Measurements from ENCODE around the gene ANKIB1.
"Not testable (repeated sequence)": the region's sequence is repeated elsewhere in the genome, so short reads cannot be mapped to it uniquely, and the experiment has no call there.

ANKIB1 gene

DNA sequence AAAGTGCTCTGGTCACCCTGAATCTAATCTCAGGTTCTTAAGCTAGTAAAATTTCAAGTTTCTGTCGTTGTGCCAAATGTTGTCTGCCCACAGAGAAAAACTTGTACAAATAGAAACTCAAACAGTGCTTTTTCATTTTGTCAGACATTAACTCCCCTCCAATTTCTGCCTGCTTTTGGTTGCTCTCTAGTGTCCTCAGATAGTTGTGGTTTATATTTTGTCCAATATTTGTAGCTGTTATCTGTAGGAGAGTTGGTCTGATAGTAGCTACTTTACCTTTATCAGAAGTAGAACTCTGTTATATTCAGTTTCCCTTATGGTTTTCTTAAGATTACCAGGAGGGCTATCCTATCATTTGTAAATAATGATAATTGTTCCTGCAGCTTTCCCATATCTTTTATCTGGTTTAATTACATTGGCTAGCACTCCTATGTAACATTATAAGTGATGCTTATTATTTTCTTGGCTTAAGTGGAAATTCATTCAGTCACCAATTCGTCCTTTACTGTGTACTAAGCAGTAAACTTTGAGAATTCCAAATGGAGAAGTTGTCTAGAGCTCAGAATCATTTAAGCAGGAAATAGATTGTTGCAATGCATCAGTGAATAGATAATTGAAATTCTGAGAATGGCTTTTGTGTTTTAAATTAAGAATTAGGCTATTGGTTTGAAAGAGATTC, 91.0 kb downstream of the ANKIB1 start:
- H3K4me3 ChIP-seq, result no peak overlapping the region
- TF ChIP-seq CTCF (IDR thresholded peaks at IDR 0.05), result no peak
- DNase-seq (ENCODE audit: low spot score), result no peak
- no peak overlapping the region for H3K27ac ChIP-seq

DNA sequence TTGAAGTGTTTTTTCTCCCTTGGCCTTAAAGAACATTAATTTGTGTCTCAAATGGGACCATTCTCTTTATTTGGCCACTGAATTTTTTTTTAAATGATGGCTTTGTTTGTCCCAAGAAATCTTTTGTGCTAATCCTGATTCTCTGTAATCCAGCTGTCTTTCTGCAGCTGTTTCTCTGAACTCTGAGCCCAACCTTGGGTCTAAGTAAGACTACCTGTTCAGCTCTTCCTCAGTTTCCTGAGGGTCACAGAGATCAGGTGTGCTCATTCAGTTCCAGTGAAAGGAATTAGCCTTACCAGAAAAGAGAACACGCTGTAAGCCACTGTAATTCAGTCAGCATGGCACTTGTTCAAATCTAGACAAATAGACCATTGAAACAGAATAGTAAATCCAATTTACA, 94.2 kb downstream of the ANKIB1 start:
- no peak for TF ChIP-seq CTCF (IDR thresholded peaks at IDR 0.05)
- no peak overlapping the region for H3K27ac ChIP-seq
- H3K4me3 ChIP-seq, result no peak overlapping the region
- no peak for DNase-seq (ENCODE audit: low spot score)

DNA sequence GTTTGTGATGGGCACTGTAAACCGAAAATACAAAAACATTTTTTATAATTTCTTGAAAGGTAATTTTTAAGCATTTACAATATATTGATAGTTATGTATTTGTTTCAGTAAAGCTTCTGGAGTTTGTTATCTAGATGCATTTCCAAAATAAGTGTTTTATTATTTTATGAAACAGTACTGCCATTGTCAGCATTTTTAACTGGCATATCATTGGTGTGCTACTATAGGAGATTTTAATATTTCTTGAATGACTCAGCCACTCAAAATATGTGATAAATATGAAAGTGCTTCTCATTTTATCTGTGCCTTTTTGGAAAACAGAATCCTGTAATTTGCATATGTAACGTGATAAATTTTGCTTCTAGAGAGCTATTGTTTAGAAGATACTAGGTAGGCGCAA, 97.9 kb downstream of the ANKIB1 start:
- H3K27ac ChIP-seq, result no peak overlapping the region
- H3K4me3 ChIP-seq, result no peak overlapping the region
- DNase-seq (ENCODE audit: low spot score), result no peak
- no peak for TF ChIP-seq CTCF (IDR thresholded peaks at IDR 0.05)

- no peak for TF ChIP-seq CTCF (IDR thresholded peaks at IDR 0.05)
- no peak for DNase-seq (ENCODE audit: low spot score)
- Histone ChIP-seq H3K27ac (no peak overlapping the region), H3K4me3 (no peak overlapping the region)
Observed at GRCh38 chr7:92352009-92352408, 106.2 kb downstream of the ANKIB1 start.

GRCh38 chr7:92354214-92354613, 108.4 kb downstream of the ANKIB1 start:
- no peak for DNase-seq (ENCODE audit: low spot score)
- Histone ChIP-seq H3K27ac (no peak overlapping the region), H3K4me3 (no peak overlapping the region)
- no peak for TF ChIP-seq CTCF (IDR thresholded peaks at IDR 0.05)

DNA sequence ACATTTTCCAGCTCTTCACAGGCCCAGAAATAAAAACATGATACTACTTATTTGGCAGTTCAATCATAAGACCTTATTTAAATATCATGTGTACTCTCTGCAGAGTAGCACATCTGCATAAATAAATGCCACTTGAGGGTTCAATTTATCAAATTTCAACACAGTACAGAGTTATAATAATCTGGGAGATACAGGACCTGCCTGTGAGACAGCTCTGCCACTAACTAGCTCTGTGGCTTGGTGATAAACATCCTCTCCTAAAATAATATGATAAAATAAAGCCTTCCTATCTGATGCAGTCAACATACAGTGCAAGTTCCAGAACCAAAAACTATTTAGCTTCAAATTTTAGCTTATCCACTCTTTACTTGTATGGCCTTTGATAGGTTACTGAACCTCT, 110.6 kb downstream of the ANKIB1 start:
- no peak for TF ChIP-seq CTCF (IDR thresholded peaks at IDR 0.05)
- no peak for DNase-seq (ENCODE audit: low spot score)
- Histone ChIP-seq H3K27ac (no peak overlapping the region), H3K4me3 (no peak overlapping the region)

GRCh38 chr7:92357260-92357659, 111.5 kb downstream of the ANKIB1 start:
- Histone ChIP-seq H3K27ac (no peak overlapping the region), H3K4me3 (no peak overlapping the region)
- no peak for TF ChIP-seq CTCF (IDR thresholded peaks at IDR 0.05)
- no peak for DNase-seq (ENCODE audit: low spot score)

GRCh38 chr7:92359179-92359578, 113.4 kb downstream of the ANKIB1 start:
- not testable (repeated sequence) for DNase-seq (ENCODE audit: low spot score); H3K27ac ChIP-seq; H3K4me3 ChIP-seq
